HepG2 (cell line): ENCODE measurements around the gene PAK6. TPM values are rescaled to one million over a fixed set of nuclear protein-coding genes. Genes with fewer than 3 reads are reported as not detected.

ENCODE experiments used
- ATAC-seq: fragments of 200-7000 bp; cut with Tn5 transposase; 3 replicates; pipeline ENCODE4 v1.9.1; 2020; ENCODE audit warnings: mild to moderate bottlenecking, moderate library complexity
- BruUV-seq: library from RNA; stranded (reverse); fragments of 400-500 nt; replicated peaks from 2 replicates; lab custom pipeline; 2021; lab: Mats Ljungman, UMichigan
- CTCF ChIA-PET: fragments of 300-600 bp; formaldehyde crosslinking; extraction: SDS; loops from one replicate; lab custom pipeline; 2021; ENCODE audit warnings: low total read pairs, inconsistent platforms, low intra/inter-chr PET ratio; lab: Yijun Ruan, JAX
- POLR2A ChIA-PET: fragments of 350-600 bp; sonication (Branson Sonifier 250); formaldehyde crosslinking; loops from one replicate; lab custom pipeline; 2020; ENCODE audit warnings: antibody characterized with exemption, inconsistent platforms; lab: Yijun Ruan, JAX
- DNase-seq: peaks from one replicate; pipeline ENCODE4 v3.0.0-alpha.2; 2015; ENCODE audit warnings: low spot score
- FAIRE-seq: peaks from 3 replicates; lab custom pipeline; 2011; peaks lifted over from hg19 to GRCh38; lab: Jason Lieb, UNC
- H2AFZ ChIP-seq: one replicate; pipeline ENCODE4 v1.6.1; 2011; ENCODE audit warnings: low read length, inconsistent platforms
- H3K27ac ChIP-seq: fragments of 300-600 bp; 3 replicates; pipeline ENCODE4 v1.8.0; 2011; ENCODE audit warnings: mixed run types, mild to moderate bottlenecking, mixed read lengths, low read length, inconsistent platforms; ENCODE audit not compliant: insufficient read depth; ENCODE audit errors: extremely low read length
- H3K27me3 ChIP-seq, 2 experiments: fragments of 200-600 bp in 1 of 2; 2 replicates in 1 of 2; 3 replicates in 1 of 2; pipeline versions ENCODE4 v1.6.0 to v1.8.0; 2011; ENCODE audit warnings: low read length in 2 of 2, mild to moderate bottlenecking in 2 of 2, moderate library complexity in 2 of 2, inconsistent platforms in 1 of 2; ENCODE audit not compliant: insufficient read depth in 2 of 2, control insufficient read depth in 1 of 2
- H3K36me3 ChIP-seq, 2 experiments: fragments of 200-600 bp in 1 of 2; replicated peaks in 1 of 2; 2 replicates in 1 of 2; 3 replicates in 1 of 2; pipeline versions ENCODE4 v1.5.1 to v1.8.0; 2011; ENCODE audit warnings: low read length in 2 of 2, inconsistent platforms in 1 of 2; ENCODE audit not compliant: insufficient read depth in 2 of 2, control insufficient read depth in 1 of 2
- H3K4me1 ChIP-seq: 2 replicates; pipeline ENCODE4 v1.5.1; 2012; ENCODE audit warnings: low read length, inconsistent platforms; ENCODE audit not compliant: insufficient read depth
- H3K4me2 ChIP-seq: 2 replicates; pipeline ENCODE4 v1.6.0; 2011; ENCODE audit warnings: low read depth, low read length, inconsistent platforms
- H3K4me3 ChIP-seq, 3 experiments: fragments of 200-600 bp in 1 of 3; sonication (generic), shearing (Covaris generic) in 1 of 3; replicated peaks in 1 of 3; 2 replicates each; pipeline ENCODE4 v1.5.1; 2011 to 2016; ENCODE audit warnings: low read length in 3 of 3, inconsistent platforms in 2 of 3, low read depth in 2 of 3, mild to moderate bottlenecking in 2 of 3, control low read depth in 1 of 3, mixed read lengths in 1 of 3; ENCODE audit not compliant: insufficient read depth in 1 of 3
- H3K79me2 ChIP-seq: one replicate; pipeline ENCODE4 v1.6.1; 2011; ENCODE audit warnings: low read length, inconsistent platforms; ENCODE audit not compliant: insufficient read depth
- H3K9ac ChIP-seq: 2 replicates; pipeline ENCODE4 v1.6.0; 2011; ENCODE audit warnings: mild to moderate bottlenecking, low read depth, low read length, inconsistent platforms; ENCODE audit not compliant: insufficient read depth
- H3K9me3 ChIP-seq: 2 replicates; pipeline ENCODE4 v1.5.1; 2012; ENCODE audit warnings: mild to moderate bottlenecking, low read length
- H4K20me1 ChIP-seq: 2 replicates; pipeline ENCODE4 v1.6.0; 2011; ENCODE audit warnings: inconsistent platforms, mild to moderate bottlenecking, low read length, moderate library complexity; ENCODE audit not compliant: insufficient read depth
- DNMT1 ChIP-seq: sonication (generic); formaldehyde crosslinking; IDR thresholded peaks from 2 replicates; pipeline ENCODE4 v1.5.1; 2020; ENCODE audit warnings: mild to moderate bottlenecking, missing genetic modification reagents
- HOXD1 ChIP-seq: sonication (generic); formaldehyde crosslinking; IDR thresholded peaks from 2 replicates; pipeline ENCODE4 v1.5.0; 2020; ENCODE audit warnings: missing genetic modification reagents
- NCOA5 ChIP-seq: sonication (generic); formaldehyde crosslinking; IDR thresholded peaks from 2 replicates; pipeline ENCODE4 v1.4.0; 2020; ENCODE audit warnings: missing genetic modification reagents
- SMAD9 ChIP-seq: sonication (generic); formaldehyde crosslinking; IDR thresholded peaks from 2 replicates; pipeline ENCODE4 v1.5.1; 2020; ENCODE audit warnings: mild to moderate bottlenecking, missing genetic modification reagents
- SP4 ChIP-seq: sonication (generic); formaldehyde crosslinking; IDR thresholded peaks from 2 replicates; pipeline ENCODE4 v1.8.1; 2023; ENCODE audit warnings: mild to moderate bottlenecking, missing genetic modification reagents
- YEATS4 ChIP-seq: sonication (generic); formaldehyde crosslinking; IDR thresholded peaks from 2 replicates; pipeline ENCODE4 v1.4.0; 2020; ENCODE audit warnings: missing genetic modification reagents, borderline replicate concordance
- ZBTB42 ChIP-seq: sonication (generic); formaldehyde crosslinking; IDR thresholded peaks from 2 replicates; pipeline ENCODE4 v1.5.0; 2020; ENCODE audit warnings: mild to moderate bottlenecking, missing genetic modification reagents
- ZBTB8A ChIP-seq: sonication (generic); formaldehyde crosslinking; IDR thresholded peaks from 2 replicates; pipeline ENCODE4 v1.4.0; 2020; ENCODE audit warnings: mild to moderate bottlenecking, low read depth, missing genetic modification reagents, borderline replicate concordance
- ZMYM2 ChIP-seq: sonication (generic); formaldehyde crosslinking; IDR thresholded peaks from 2 replicates; pipeline ENCODE4 v1.8.0; 2022; ENCODE audit warnings: mild to moderate bottlenecking, missing genetic modification reagents
- ZNF160 ChIP-seq: sonication (generic); formaldehyde crosslinking; IDR thresholded peaks from 2 replicates; pipeline ENCODE4 v1.8.0; 2022; ENCODE audit warnings: mild to moderate bottlenecking, inconsistent platforms, missing genetic modification reagents
- ZNF20 ChIP-seq: sonication (generic); formaldehyde crosslinking; IDR thresholded peaks from 2 replicates; pipeline ENCODE4 v1.4.0; 2020; ENCODE audit warnings: mild to moderate bottlenecking, moderate library complexity, missing genetic modification reagents
- ZNF260 ChIP-seq: sonication (generic); formaldehyde crosslinking; IDR thresholded peaks from 2 replicates; pipeline ENCODE4 v1.4.0; 2020; ENCODE audit warnings: missing genetic modification reagents, low read depth, mild to moderate bottlenecking, borderline replicate concordance
- ZNF337 ChIP-seq: sonication (generic); formaldehyde crosslinking; IDR thresholded peaks from 2 replicates; pipeline ENCODE4 v1.5.1; 2020; ENCODE audit warnings: missing genetic modification reagents, low read depth, mild to moderate bottlenecking, borderline replicate concordance
- ZNF501 ChIP-seq: sonication (generic); formaldehyde crosslinking; IDR thresholded peaks from 2 replicates; pipeline ENCODE4 v1.5.1; 2020; ENCODE audit warnings: mild to moderate bottlenecking, moderate library complexity, missing genetic modification reagents
- WGBS: methylation state at CpG from one replicate; pipeline ENCODE4 v1.1.6; 2017; ENCODE audit warnings: low lambda C conversion rate; 5-methylcytosine and 5-hydroxymethylcytosine counted together
- in situ Hi-C: cut with HindIII; loops from 2 replicates; pipeline ENCODE4 v1.10.0; 2017; ENCODE audit warnings: low pct_unique_long_range_greater_than_20kb; ENCODE audit not compliant: extremely low pct_ligation_motif_present
- intact Hi-C: fragments of 100-400 bp; cut with micrococcal nuclease; formaldehyde crosslinking; loops from one replicate; pipeline ENCODE4 v1.10.0; 2022; ENCODE audit not compliant: unreplicated experiment
- polyA plus RNA-seq, 8 experiments: library from polyadenylated mRNA; depleted of rRNA in 3 of 8; stranded (reverse) in 7 of 8; unstranded in 1 of 8; fragments of >200 nt; fragmentation: Illumina TruSeq in 4 of 8; extraction: Trizol in 4 of 8; gene quantifications; 2 replicates each; pipeline versions ENCODE4 v1.2.1 to v1.2.3, GENCODE V29; 2011 to 2016; ENCODE audit warnings: low read depth in 4 of 8, missing spikeins in 1 of 8, mixed read lengths in 1 of 8; ENCODE audit not compliant: insufficient read depth in 1 of 8
- total RNA-seq, 5 experiments: library from RNA; depleted of rRNA; stranded (reverse); fragments of >200 nt; fragmentation: Illumina TruSeq; extraction: Trizol; gene quantifications; 2 replicates each; pipeline ENCODE4 v1.2.3, GENCODE V29; 2016; ENCODE audit warnings: low read depth in 1 of 5
- TF ChIP-seq, protein P1 (sequence below): sonication (generic); formaldehyde crosslinking; IDR thresholded peaks from 2 replicates; pipeline ENCODE4 v1.4.0; 2020; ENCODE audit warnings: mild to moderate bottlenecking, missing genetic modification reagents, borderline replicate concordance
- TF ChIP-seq, protein P2 (sequence below): sonication (generic); formaldehyde crosslinking; IDR thresholded peaks from 2 replicates; pipeline ENCODE4 v1.4.0; 2020; ENCODE audit warnings: mild to moderate bottlenecking, missing genetic modification reagents

Gene PAK6
- total and polyA plus RNA-seq, 2 of the 13 experiments (the other 11 are each of a cell fraction or from before 2014, with no cell fraction given), result 0.07 TPM; not detected in 1

DNA sequence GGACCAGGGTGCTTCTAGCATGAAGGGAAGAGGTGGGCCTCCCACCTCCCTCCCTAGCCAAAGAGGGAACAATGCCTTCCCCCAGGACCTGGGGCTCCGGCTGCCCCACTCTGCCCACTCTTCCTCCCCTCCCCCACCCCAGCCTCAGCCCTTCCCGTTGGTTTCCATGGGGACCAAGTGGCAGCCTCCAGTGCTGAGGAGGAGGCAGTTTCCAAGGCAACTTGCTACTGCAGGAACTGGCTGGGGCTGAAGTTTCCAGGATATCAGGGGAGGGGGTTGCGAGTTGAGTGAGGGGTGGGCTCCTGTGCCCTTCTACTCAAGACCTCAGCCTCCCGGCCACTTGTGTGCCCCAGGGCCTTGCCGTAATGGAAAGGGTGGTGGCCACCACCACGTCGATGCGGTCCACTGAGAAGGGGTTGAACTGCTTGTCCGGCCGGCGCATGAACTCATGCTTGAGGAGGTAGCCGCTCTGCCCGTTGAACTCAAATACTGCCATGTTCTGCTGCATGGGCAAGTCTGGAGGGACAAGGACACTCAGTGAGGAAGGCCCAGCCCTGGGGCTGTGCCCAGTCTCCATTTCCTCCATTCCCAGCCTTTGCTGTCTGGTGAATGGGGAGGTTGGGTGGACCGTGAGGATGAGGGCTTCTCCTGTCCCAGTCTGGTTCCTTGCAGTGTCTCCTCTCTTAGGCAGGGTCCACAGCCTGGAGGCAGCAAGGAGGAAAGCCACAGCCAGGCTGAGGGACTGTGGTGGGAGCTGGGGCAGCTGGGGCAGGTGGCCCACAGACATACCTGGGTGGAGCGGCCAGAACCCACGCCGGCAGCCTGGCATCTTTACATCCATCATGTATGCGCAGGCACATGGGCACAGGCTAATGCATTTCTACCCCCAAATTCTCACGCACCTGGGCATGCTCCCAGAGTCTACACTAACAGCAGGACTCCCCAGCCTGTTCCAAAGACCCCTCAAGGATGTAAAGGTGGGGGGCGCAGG is 55.3 kb downstream of the PAK6 start (continued):
- TF ChIP-seq, protein P1, sequence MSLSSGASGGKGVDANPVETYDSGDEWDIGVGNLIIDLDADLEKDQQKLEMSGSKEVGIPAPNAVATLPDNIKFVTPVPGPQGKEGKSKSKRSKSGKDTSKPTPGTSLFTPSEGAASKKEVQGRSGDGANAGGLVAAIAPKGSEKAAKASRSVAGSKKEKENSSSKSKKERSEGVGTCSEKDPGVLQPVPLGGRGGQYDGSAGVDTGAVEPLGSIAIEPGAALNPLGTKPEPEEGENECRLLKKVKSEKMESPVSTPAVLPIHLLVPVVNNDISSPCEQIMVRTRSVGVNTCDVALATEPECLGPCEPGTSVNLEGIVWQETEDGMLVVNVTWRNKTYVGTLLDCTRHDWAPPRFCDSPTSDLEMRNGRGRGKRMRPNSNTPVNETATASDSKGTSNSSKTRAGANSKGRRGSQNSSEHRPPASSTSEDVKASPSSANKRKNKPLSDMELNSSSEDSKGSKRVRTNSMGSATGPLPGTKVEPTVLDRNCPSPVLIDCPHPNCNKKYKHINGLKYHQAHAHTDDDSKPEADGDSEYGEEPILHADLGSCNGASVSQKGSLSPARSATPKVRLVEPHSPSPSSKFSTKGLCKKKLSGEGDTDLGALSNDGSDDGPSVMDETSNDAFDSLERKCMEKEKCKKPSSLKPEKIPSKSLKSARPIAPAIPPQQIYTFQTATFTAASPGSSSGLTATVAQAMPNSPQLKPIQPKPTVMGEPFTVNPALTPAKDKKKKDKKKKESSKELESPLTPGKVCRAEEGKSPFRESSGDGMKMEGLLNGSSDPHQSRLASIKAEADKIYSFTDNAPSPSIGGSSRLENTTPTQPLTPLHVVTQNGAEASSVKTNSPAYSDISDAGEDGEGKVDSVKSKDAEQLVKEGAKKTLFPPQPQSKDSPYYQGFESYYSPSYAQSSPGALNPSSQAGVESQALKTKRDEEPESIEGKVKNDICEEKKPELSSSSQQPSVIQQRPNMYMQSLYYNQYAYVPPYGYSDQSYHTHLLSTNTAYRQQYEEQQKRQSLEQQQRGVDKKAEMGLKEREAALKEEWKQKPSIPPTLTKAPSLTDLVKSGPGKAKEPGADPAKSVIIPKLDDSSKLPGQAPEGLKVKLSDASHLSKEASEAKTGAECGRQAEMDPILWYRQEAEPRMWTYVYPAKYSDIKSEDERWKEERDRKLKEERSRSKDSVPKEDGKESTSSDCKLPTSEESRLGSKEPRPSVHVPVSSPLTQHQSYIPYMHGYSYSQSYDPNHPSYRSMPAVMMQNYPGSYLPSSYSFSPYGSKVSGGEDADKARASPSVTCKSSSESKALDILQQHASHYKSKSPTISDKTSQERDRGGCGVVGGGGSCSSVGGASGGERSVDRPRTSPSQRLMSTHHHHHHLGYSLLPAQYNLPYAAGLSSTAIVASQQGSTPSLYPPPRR (CRISPR knock-in tag), result no peak
- TF ChIP-seq SP4 (CRISPR knock-in tag), result no peak

DNA sequence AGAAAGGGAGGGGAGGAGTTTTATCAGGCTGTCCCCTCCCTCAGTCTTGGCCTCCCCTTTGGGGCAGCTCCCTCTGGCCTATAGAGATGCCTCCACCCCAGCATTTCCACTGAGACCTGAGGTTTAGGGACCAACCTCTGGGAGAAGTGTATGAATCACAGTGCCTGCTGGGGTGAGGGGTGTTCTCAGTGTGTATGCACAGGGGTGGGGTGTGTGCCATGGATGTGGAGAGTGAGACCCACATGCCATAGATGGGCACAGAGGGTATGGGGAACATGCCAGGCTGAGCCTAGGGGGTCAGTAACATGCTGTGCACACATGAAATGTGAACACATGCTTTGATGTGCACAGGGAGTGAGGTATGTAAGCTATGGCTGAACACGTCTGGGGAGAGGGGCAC is 56.4 kb downstream of the PAK6 start:
- ChIA-PET CTCF (no interaction called here), POLR2A (interaction anchor here (1.5 kb wide), 1 partner anchor 28 kb away, joined by 3 read pairs; no protein-coding TSS in a partner anchor)
- in situ Hi-C loops, result no loop called here
- H3K9ac ChIP-seq, result no peak overlapping the region
- H3K27me3 ChIP-seq, result peaks cover 22 to 92% of the 10 kb centered on the region in 2 experiments
- H3K27ac ChIP-seq, result no peak overlapping the region
- no TSS peak for BruUV-seq
- no peak for FAIRE-seq
- no peak overlapping the region for H3K4me3 ChIP-seq
- no peaks in the 10 kb centered on the region for H3K9me3 ChIP-seq
- no peak overlapping the region for H3K4me2 ChIP-seq
- H2AFZ ChIP-seq, result no peak overlapping the region
- no peak for DNase-seq
- intact Hi-C loops, result no loop called here
- no peaks in the 10 kb centered on the region for H4K20me1 ChIP-seq
- WGBS, result 0% methylated on average over 1 of the region's 1 CpG
- no peak for ATAC-seq
- no peak for TF ChIP-seq NCOA5 (CRISPR knock-in tag)
- TF ChIP-seq ZNF337 (CRISPR knock-in tag), result no peak
- TF ChIP-seq HOXD1 (CRISPR knock-in tag), result no peak
- TF ChIP-seq ZNF160 (CRISPR knock-in tag), result no peak
- TF ChIP-seq ZMYM2 (CRISPR knock-in tag), result no peak
- no peak for TF ChIP-seq DNMT1 (CRISPR knock-in tag)
- no peak for TF ChIP-seq ZBTB8A
- TF ChIP-seq YEATS4 (CRISPR knock-in tag), result no peak
- TF ChIP-seq ZNF501 (CRISPR knock-in tag), result no peak
- no peak for TF ChIP-seq ZNF20
- no peak for TF ChIP-seq SMAD9 (CRISPR knock-in tag)
- TF ChIP-seq, protein P2, sequence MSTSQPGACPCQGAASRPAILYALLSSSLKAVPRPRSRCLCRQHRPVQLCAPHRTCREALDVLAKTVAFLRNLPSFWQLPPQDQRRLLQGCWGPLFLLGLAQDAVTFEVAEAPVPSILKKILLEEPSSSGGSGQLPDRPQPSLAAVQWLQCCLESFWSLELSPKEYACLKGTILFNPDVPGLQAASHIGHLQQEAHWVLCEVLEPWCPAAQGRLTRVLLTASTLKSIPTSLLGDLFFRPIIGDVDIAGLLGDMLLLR (CRISPR knock-in tag), result no peak
- TF ChIP-seq ZBTB42 (CRISPR knock-in tag), result no peak
- no peak for TF ChIP-seq ZNF260 (CRISPR knock-in tag)
- TF ChIP-seq, all 625 proteins: peak for 0
- H3K36me3 ChIP-seq, result no peaks in the 10 kb centered on the region
- H3K4me1 ChIP-seq, result peaks cover 10% of the 10 kb centered on the region; the same call in 1 of the 2 replicates
- H3K79me2 ChIP-seq, result no peaks in the 10 kb centered on the region
